ENCODE data around the gene SEMA7A.

Gene SEMA7A

DNA sequence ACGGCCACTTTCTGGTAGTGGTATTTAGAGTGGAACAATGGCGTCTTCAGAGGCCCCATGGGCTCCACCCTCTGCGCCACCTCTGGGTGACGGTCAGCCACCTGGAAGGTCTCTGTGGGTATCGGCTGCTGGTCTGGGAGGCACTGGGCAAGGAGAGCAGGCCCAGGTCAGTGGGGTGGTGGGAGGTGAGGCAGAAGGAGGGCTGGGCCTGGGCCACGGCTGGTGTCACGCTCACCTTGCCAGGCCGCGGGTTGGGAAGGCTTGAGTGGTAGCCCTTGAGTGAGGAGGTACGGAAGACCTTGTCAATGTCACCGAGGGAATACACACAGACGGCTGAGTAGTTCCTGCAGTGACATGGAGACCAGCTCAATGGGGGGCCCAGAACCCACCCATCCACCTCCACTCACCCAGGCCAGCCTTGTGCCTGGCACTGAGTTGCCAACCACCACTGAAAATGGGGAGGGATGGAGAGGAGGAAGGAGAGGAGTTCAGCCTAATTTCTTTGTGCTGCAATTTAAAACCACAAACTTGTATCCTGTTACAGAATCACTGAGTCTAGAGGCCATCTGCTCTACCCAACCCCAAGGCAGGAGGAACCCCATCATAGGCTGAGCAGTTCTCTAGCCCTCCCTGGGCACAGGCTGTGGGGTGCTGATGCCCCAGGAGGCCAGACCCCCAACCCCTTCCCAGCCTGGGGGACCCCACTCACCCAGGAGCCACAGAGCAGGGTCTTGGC lies 19.0 kb downstream of the SEMA7A start:
- DNase-seq, result no peak

DNA sequence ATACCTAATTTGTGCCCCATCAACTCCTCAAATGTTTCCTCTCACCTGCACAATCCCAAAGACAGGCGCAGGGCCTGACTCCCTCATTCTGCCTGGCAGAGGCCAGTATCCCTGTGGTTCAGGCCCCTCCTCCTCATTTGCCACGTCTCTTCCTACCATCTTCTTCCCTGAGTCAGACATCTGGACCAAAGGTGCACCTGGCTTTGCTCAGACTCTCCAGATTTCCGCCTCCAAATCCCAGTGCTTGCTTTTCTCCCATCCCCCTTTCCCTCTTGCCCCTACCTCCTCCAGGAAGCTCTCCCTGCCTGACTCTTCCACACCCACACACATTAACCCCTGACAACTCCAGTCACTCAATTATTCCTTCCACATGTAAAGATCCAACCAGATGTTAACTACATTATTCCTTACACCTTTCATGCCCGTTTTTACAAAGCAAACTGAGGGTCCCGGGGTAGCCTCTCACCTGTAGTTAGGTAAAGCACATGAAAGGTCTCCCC lies 19.6 kb downstream of the SEMA7A start:
- no peak for DNase-seq

DNA sequence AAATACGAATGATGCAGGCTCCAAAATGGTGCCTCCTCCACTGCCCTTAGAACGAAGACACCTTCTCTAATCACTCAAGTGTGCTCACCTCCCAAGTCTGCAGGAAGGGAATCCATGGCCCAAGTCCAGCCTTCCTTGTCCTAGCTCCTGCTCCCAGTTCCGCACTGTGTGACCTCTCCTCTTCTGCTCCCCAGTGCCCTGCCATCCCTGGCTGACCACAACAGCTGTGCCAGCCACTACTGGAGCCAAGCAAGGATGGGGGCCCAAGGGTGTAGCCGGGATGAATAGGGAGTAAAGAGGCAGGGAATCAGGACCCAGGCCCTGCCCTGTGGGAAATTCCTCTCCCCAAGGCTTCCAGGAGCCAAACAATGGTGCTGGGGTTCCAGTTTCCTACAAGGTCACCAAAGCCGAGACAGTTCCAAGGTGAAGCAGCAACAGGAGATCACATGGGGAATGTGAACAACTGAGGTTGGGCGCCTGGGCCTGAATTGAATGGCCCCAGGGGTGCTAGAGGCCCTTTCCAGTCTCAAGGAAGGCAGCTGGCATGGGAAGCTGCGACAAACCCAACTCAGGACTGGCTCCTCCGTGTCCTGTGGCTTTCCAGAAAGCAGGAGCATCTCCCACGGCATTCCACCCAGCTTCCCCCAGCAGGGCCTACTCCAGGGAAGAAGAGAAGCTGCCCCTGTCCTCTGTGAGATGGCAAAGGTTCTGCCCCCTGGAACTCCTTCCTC lies 20.2 kb downstream of the SEMA7A start:
- DNase-seq, result no peak

DNA sequence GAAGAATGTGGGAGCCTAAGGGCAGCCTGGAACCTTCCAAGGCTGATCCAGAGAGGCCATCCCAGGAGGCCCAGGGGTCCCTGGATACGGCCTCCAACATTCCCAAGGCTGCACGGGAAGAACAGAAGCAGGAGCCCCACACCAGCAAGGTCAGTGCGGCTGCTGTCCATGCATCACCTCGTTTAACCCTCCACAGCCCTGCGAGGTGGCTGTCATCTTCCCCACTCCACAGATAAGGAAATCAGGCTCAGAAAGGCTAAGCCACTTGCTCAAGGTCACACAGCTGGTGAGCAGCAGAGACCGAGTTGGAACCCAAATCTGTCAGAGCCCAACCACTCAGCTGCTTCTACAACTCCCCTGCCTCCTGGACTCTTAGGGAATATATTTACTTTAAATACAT lies 21.6 kb downstream of the SEMA7A start:
- no peak for DNase-seq

DNA sequence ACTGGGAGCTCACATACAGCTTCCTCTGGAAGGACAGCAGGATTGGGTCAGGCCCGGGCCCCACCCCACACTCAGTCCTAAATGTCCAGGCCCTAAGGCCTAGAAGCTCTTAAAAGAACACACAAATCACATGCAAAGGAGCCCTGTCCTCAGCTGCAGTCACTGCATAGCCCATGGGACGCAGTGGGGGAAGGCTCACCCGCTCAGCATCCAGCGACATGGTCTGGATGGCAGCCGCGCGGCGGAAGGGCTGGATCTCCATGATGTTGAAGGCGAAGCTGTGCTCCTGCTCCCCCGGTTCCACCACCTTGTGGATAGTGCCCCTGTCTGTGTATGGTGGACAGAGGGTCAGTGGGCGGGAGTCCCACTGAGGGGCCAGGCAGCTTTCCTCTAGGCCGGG lies 22.1 kb downstream of the SEMA7A start:
- no peak for DNase-seq

DNA sequence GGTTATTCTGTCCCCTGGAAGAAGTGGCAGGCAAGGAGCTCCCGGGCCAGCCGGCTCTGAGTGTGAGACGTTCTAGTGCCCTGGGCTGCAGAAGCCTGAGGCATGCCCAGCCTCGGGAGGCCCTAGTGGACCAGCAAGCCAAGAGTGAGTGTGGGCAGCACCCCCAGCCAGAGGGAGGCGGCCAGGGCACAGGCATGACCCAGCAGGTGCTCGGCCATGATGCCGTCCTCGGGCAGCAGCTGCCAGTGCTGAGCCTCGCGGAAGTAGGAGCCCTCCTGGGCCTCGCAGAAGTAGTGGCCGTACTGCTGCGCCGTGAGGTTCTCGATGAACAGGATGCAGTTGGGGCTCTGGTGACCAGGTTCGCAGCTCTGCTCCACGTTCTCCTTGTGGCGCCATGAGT lies 23.3 kb downstream of the SEMA7A start:
- no peak for DNase-seq

DNA sequence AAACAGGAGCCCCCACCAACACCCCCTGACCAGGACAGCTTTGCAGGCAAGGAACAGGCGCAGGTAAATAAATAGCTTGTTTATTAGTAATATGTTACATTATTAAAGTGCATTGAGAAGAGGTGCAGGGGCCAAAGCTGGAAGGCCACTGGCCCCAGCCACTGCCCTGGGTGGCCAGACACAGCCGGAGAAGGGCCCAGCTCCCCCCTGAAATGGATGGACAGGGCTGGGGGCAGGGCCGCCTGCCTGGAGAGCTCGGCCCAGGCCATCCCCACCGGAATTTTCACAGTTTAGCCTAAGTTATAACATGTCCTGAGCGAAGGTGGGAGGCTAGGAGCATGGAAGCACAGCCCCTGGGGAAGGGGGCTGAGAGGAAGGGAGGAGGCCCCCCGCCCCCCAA lies 24.5 kb downstream of the SEMA7A start:
- DNase-seq, result no peak

DNA sequence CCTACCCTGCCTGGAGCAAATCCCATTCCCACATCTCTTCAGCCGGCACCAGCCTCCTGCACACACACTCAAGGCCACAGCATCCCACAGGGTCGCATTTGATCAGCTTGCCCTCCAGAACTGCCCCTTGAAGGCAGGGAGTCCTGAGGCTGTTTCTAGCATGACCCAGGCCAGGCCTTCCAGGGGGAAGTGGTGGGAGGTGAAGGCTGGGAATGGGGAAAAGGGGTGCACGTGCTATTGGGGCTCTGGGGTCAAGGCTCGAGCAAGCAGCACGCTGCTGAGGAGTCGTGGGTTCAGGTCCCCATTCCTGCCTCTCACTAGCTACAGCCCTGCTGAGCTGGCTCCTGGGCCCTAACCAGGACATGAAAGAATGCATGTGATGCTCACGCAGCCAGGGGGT lies 24.9 kb downstream of the SEMA7A start:
- DNase-seq, result no peak

DNA sequence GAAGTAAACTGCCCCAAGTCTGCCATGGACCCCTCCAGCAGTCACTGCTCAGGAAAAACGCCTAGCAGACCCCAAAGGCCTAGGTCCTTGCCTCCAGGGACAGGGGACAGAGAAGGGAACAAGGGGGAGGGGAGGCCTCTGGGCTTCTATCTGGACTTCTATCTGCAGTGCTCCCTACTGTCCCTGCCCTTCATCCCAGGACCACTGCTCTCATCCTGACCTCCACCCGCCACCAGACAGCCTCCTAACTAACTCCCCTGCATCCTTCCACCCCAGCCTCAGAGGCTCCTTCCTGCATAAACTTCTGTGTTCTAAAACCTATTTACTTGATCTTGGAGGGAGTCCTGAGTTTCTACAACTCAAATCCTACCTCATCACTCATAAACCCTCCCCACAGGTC lies 25.4 kb downstream of the SEMA7A start:
- no peak for DNase-seq

DNA sequence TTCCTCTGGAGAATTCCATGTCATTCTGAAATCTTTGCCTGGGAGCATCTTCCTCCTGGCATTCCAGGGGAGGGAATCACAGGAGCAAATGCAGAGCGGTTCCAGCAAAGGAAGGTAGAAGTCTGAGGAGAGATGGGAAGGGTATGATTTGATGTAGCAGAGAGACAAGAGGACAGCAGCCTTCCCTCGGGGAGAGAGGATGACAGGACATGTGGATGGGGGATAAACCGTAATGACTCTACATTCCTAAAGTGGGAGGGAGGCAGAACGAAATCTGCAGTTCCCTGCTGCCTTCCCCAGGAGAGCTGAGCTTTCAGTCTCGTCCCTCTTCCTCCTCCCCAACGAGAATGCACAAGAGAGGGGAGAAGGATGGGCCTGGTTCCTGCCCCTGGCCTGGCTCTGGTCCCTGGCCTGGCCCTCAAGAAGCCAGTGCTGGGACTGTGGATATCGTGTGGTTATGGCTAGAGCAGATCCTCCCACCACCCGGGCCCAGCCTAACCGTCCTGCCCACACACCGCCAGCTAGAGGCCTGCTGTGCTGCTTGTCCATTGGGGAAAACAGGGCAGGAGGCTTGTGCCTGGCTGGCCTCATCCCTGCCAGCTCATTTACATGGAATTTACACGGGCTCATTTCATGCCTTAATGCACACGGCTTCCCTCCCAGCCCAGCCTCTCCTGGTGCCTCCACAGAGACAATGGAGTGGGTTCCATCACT lies 26.6 kb downstream of the SEMA7A start:
- DNase-seq, result no peak

DNA sequence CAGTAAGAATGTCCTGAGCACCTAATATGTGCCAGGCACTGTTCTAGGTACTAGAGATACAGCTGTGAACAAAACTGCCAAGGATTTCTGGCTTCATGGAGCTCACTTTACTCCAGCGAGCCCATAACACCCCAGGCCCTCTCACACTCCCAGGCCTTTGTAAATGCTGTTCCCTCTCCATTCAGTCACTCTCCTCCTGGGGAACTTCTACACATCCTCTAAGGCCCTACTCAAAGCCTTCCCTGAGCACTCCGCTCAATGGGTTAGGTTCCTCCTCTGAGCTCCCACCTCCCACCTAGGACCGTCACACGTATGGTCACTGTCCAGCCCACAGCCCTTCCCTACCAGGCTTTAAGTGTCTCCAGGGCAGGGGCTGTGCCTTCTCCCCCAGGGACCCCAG lies 27.2 kb downstream of the SEMA7A start:
- no peak for DNase-seq

DNA sequence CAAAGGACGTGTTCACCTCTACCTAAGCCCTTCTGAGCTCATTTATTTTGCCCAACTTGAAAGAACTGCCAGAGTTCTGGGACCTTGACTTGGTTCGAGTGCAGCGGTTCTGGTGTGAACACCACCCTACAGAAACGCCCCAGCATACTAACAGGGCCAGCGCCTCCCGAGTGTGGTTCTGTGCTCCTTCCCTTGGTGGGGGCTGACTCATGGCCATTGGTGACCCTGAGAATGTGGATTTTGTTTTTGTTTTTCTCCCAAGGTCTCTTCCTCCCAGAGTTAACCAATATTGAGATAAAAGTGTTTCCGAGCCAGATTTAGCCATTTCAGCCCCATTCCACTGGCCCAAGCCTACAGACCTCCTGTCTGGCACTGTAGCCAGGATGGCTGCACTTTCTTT lies 27.9 kb downstream of the SEMA7A start:
- DNase-seq, result no peak

DNA sequence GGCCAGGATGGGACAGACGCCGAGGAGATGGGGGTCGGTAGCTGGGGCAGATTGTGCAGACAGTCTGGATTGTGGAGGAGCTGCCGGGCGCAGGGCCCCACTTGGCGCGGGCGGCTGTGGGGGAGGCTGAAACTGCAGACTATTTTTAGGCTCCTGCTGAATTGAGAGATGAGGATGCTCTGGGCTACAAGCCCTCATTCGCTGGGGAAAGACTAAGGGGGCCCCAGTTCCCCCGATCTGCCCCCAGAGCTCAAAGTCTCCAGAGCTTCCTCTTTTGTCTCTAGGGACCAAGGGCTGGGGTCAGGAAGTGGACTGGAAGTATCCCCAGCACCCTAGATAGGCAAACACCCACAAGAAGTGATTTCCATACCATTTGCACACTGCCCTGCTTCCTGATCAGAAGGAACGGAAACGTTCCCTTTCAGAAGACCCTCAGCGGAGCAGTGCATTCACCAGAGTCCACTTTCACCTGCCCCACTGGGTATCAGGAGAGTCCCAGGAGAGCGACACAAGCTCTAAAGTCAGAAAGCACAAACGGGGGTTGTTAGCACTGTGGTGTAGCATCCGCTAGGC lies 29.7 kb downstream of the SEMA7A start:
- DNase-seq, result no peak

DNA sequence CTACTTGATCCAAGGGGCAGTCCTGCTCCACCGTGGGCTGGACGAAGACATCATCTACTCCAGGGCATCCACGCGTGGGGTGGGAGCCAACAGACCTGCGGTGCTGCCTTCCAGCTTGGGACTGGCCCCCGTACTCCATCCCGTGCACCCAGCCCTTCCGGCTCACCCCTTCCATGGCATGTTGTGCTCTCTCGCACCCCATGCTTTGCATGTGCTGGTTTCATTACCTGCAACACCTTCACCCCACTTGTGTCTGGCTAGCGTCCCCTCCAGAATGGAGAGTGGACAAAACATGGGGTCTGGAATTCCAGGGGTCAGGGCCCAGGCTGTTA lies 30.2 kb downstream of the SEMA7A start:
- no peak for DNase-seq

DNA sequence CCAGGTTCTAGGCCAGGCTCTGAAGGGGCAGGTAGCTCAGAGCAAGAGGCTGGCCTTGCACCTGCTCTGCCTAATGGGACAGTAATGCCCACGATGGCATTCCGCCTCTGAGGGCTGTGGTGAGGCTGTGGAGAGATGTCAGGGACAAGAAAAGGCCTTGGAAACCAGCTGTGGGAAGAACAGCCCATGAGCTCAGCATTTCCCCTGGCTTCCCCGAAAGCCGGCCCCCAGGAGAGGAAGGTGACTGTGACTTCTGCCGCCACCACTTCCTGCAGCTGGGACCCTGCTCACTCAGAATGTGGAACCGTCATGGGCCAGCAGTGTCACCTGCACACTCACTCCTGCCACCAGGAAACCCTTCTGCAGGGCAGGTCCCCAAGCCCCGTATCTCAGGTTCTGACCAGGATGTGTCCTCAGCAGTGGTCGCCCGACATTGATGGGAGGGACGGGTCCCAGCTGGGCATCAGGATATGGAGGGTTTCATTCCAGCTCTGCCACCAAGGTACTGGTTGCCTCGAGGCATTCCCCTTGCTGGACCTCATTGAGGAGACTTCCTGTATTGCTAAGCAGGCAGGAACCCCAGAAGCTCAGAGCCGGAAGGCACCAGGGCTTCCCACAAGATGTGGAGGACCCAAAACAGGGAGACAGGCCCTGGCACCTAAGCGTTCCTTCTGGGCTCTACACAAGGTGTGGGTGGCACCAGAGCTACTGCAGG lies 30.7 kb downstream of the SEMA7A start:
- DNase-seq, result no peak

DNA sequence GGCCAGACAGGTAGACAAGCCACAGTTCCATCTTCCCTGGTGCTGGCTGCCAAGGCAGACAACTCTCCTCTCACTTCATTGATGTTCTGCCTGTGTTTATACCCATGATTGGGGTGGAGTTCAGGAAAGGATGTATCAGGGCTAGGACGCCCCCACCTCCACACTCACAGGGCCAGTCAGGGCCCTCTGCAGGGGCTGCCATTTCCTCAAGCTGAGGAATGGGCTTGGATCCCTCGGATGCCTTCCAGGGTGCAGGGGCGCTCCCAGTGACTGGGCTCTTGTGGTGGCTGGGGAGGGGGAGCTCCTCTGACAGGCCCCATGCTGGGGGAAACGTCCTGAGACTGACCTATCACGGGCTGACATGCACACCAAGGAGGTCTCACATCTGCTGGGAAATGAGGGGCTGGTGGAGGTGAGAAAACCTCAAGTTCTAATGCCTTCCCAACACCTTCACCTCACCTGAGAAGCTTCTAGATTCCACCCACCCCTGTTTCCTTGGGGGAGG lies 31.4 kb downstream of the SEMA7A start:
- no peak for DNase-seq

DNA sequence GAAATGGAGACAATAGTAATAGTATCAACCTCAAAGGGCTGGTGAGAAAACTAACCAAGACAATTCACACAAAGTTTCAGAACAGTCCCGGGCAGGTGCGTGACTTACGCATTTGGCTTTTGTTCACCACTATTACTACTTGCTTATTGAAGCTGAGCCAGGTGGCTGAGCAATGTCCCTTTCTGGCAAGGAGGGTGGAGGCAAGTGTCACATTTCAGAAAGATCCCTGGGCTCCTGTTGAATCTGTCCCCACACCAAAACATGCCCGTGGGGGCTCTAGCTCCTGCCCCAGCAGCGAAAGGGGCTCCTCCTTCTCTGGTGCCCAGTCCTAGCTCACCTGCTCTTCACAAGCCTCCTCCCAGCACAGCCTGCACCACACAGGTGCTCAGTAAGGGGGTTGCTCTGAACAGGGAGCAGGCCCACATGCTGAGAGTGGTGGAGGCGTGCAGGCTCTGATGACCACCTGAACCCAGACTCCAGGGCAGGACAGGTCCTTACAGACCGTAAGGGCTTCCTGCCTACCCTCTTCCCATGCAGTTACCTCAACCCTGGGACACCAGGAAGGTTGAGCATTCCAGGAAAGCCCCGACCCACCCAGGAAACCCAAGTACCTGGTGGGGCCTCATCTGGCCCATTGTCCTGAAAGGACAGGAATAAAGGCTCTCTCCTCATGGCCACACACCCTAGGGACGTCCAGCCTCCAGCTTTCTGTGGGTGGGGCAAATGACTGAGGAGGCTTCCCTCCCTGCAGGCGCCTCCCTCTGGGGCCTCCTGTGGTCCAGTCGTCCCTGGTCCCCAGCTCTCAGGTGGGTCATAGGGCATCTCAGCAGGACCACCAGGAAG lies 32.6 kb downstream of the SEMA7A start:
- DNase-seq, result no peak

DNA sequence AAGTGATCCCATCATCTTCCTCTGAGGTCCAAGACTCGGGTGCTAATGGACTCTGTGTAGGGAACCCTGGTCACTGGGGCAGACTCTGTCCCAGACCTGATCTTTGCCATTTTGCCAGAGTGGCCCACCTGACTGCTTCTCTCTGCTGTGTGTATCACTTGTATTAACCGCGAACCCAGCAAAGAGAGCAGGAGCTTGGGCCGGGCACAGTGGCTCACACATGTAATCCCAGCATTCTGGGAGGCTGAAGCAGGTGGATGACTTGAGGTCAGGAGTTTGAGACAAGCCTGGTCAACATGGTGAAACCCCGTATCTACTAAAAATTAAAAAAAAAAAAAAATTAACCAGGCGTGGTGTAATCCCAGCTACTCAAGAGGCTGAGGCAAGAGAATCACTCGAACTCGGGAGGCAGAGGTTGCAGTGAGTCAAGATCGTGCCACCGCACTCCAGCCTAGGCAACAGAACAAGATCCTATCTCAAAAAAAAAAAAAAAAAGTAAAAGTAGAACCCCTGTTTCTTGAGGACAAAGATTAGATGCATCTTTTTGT lies 33.4 kb downstream of the SEMA7A start:
- DNase-seq, result no peak

DNA sequence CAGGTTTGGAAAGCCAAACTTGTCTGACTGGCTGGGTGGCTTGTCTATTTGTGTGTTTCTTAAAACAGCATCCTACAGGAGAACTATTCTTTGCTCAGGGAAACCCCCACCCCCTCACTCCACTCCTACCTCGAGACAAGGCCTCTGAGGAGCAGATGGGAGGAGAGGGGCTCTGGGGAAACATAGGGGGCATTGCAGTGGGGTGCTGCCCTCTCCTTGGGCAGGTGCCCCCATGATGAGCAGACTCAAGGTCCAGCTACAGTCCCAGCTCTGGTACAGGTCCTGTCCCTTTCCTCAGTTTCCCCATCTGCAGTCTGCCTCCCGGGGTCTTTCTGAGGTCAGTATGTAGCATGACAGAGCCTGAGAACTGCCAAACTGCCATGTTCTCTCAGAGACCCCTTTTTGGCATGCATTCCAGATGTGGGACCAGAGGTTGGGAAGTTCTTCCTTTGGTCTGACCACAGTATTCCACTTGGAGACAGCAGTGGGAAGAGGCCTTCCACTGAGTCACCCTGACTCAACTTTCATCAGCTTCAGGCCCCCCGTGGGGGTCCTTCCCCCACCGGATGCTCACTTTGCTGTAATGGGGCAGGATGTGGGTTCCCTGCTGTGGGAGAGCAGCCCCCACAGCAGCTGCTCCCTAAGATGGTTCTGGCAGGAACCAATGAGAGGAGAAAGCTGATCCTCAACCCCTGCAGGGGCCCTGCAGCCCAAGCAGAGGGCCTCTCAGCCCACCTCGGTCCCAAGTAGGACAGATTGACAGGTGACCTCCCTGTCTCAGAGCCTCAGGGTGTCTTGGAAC lies 34.0 kb downstream of the SEMA7A start:
- DNase-seq, result no peak

DNA sequence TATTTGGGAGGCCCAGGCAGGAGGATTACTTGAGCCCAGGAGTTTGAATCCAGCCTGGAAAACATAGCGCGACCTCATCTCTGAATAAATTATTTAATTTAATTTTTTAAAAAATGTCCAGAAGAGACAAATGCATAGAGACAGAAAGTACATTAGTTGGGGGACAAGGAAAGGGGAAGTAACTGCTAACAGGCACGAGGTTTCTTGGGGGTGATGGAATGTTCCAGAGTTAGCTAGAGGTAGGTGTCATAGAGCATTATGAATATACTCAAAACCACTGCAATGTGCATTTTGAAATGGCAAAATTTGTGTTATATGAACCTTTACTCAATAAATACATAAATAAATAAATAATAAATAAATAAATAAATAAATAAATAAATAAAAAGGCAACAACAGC lies 34.7 kb downstream of the SEMA7A start:
- no peak for DNase-seq

DNA sequence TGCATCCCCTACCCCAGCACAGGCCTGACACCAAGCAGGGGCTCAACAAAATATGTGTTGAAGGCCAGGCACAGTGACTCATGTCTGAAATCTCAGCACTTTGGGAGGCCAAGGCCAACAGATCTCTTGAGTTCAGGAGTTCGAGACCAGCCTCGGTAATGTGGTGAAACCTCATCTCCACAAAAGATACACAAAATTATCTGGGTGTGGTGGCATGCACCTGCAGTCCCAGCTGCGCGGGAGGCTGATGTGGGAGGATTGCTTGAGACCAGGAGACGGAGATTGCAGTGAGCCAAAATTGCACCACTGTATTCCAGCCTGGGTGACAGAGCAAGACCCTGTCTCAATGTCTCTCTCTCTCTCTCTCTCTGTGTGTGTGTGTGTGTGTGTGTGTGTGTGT lies 35.6 kb downstream of the SEMA7A start:
- DNase-seq, result no peak

Data from NCI-H2081 treated with DMSO at 0.1 percent for 48 hours (cell line).